H9 (cell line): Measurements from ENCODE around the gene RADX. TPM values are rescaled to one million over a fixed set of nuclear protein-coding genes. Genes with fewer than 3 reads are reported as not detected.

Experiments
- DNase-seq: peaks from one replicate; pipeline ENCODE4 v3.0.0-alpha.2; 2017
- H2AFZ ChIP-seq: one replicate; pipeline ENCODE4 v1.6.1; 2013; ENCODE audit warnings: mild to moderate bottlenecking, low read length, control low read depth, moderate library complexity
- H2AK5ac ChIP-seq: 2 replicates; pipeline ENCODE4 v1.6.1; 2013; ENCODE audit warnings: low read length, control low read depth, mixed read lengths; ENCODE audit not compliant: insufficient read length
- H2BK120ac ChIP-seq: one replicate; pipeline ENCODE4 v1.6.1; 2013; ENCODE audit warnings: low read depth, mild to moderate bottlenecking, low read length, control low read depth, inconsistent platforms; ENCODE audit not compliant: poor library complexity, severe bottlenecking
- H2BK12ac ChIP-seq: 2 replicates; pipeline ENCODE4 v1.6.1; 2013; ENCODE audit warnings: low read length, control low read depth, mixed read lengths, low read depth; ENCODE audit not compliant: insufficient read length
- H2BK15ac ChIP-seq: 2 replicates; pipeline ENCODE4 v1.6.1; 2013; ENCODE audit warnings: low read depth, low read length, control low read depth
- H2BK20ac ChIP-seq: one replicate; pipeline ENCODE4 v1.6.1; 2013; ENCODE audit warnings: low read depth, mild to moderate bottlenecking, low read length, control low read depth, inconsistent platforms; ENCODE audit not compliant: poor library complexity, severe bottlenecking
- H2BK5ac ChIP-seq: 2 replicates; pipeline ENCODE4 v1.6.1; 2013; ENCODE audit warnings: low read length, control low read depth, mixed read lengths; ENCODE audit not compliant: insufficient read length
- H3K14ac ChIP-seq: 2 replicates; pipeline ENCODE4 v1.6.1; 2013; ENCODE audit warnings: low read length, control low read depth; ENCODE audit not compliant: insufficient read depth
- H3K18ac ChIP-seq: 2 replicates; pipeline ENCODE4 v1.6.1; 2013; ENCODE audit warnings: low read depth, mild to moderate bottlenecking, mixed read lengths, low read length, control low read depth; ENCODE audit not compliant: insufficient read length
- H3K23ac ChIP-seq: 2 replicates; pipeline ENCODE4 v1.6.1; 2013; ENCODE audit warnings: low read length, control low read depth, mixed read lengths, low read depth; ENCODE audit not compliant: insufficient read length
- H3K23me2 ChIP-seq: 2 replicates; pipeline ENCODE4 v1.6.1; 2013; ENCODE audit warnings: low read depth, mild to moderate bottlenecking, mixed read lengths, low read length, control low read depth; ENCODE audit not compliant: insufficient read length, poor library complexity, severe bottlenecking
- H3K27ac ChIP-seq: 2 replicates; pipeline ENCODE4 v1.5.1; 2013; ENCODE audit warnings: low read length, control low read depth, mixed read lengths, low read depth; ENCODE audit not compliant: insufficient read length
- H3K27me3 ChIP-seq: 2 replicates; pipeline ENCODE4 v1.6.1; 2013; ENCODE audit warnings: low read length, control low read depth, inconsistent platforms; ENCODE audit not compliant: insufficient read depth
- H3K4ac ChIP-seq: 2 replicates; pipeline ENCODE4 v1.6.1; 2013; ENCODE audit warnings: low read depth, mild to moderate bottlenecking, control low read depth, inconsistent platforms, low read length, moderate library complexity
- H3K4me1 ChIP-seq: 2 replicates; pipeline ENCODE4 v1.6.1; 2013; ENCODE audit warnings: low read length, control low read depth, inconsistent platforms; ENCODE audit not compliant: insufficient read depth
- H3K4me2 ChIP-seq: 2 replicates; pipeline ENCODE4 v1.6.1; 2013; ENCODE audit warnings: low read length, control low read depth, mixed read lengths; ENCODE audit not compliant: insufficient read length, insufficient read depth
- H3K56ac ChIP-seq: 2 replicates; pipeline ENCODE4 v1.6.1; 2013; ENCODE audit warnings: low read depth, mild to moderate bottlenecking, mixed read lengths, low read length, control low read depth; ENCODE audit not compliant: insufficient read length
- H3K79me1 ChIP-seq: 2 replicates; pipeline ENCODE4 v1.6.1; 2013; ENCODE audit warnings: low read depth, mild to moderate bottlenecking, moderate library complexity, low read length, control low read depth, inconsistent platforms; ENCODE audit not compliant: insufficient read depth, poor library complexity, severe bottlenecking
- H3K79me2 ChIP-seq: 2 replicates; pipeline ENCODE4 v1.6.1; 2013; ENCODE audit warnings: low read length, control low read depth, inconsistent platforms; ENCODE audit not compliant: insufficient read depth
- H3K9ac ChIP-seq: 2 replicates; pipeline ENCODE4 v1.6.1; 2013; ENCODE audit warnings: low read length, control low read depth, mixed read lengths; ENCODE audit not compliant: insufficient read length; ENCODE audit errors: extremely low read depth
- H3K9me3 ChIP-seq: one replicate; pipeline ENCODE4 v1.6.1; 2013; ENCODE audit warnings: low read depth, low read length, inconsistent platforms; ENCODE audit not compliant: control insufficient read depth
- H3T11ph ChIP-seq: one replicate; pipeline ENCODE4 v1.6.1; 2013; ENCODE audit warnings: mild to moderate bottlenecking, low read length, control low read depth, inconsistent platforms
- H4K20me1 ChIP-seq: one replicate; pipeline ENCODE4 v1.6.1; 2013; ENCODE audit not compliant: control insufficient read depth, insufficient read length, insufficient read depth
- H4K5ac ChIP-seq: 2 replicates; pipeline ENCODE4 v1.6.1; 2013; ENCODE audit warnings: low read depth, mild to moderate bottlenecking, mixed read lengths, low read length, control low read depth; ENCODE audit not compliant: insufficient read length
- H4K8ac ChIP-seq: replicated peaks from 2 replicates; pipeline ENCODE4 v1.6.1; 2013; ENCODE audit warnings: low read length, control low read depth, mixed read lengths, low read depth; ENCODE audit not compliant: insufficient read length
- H4K91ac ChIP-seq: 2 replicates; pipeline ENCODE4 v1.6.1; 2013; ENCODE audit warnings: low read depth, mild to moderate bottlenecking, moderate library complexity, mixed read lengths, low read length, control low read depth; ENCODE audit not compliant: insufficient read length
- H3K27ac Mint-ChIP-seq, 3 experiments: 2 replicates in 2 of 3; 3 replicates in 1 of 3; pipeline ENCODE4 v1.8.0; 2020 to 2021; ENCODE audit warnings: mixed read lengths in 3 of 3, mild to moderate bottlenecking in 1 of 3, moderate library complexity in 1 of 3
- H3K27me3 Mint-ChIP-seq: 2 replicates; pipeline ENCODE4 v1.8.0; 2021; ENCODE audit warnings: low read depth, mild to moderate bottlenecking, moderate library complexity, mixed read lengths
- H3K36me3 Mint-ChIP-seq, 3 experiments: 2 replicates in 2 of 3; 3 replicates in 1 of 3; pipeline ENCODE4 v1.8.0; 2020 to 2021; ENCODE audit warnings: low read depth in 3 of 3, mixed read lengths in 3 of 3; ENCODE audit not compliant: insufficient read depth in 1 of 3
- H3K4me1 Mint-ChIP-seq, 2 experiments: 2 replicates each; pipeline ENCODE4 v1.8.0; 2020; ENCODE audit warnings: mixed read lengths in 2 of 2
- H3K4me3 Mint-ChIP-seq, 2 experiments: 2 replicates in 1 of 2; 3 replicates in 1 of 2; pipeline ENCODE4 v1.8.0; 2020 to 2021; ENCODE audit warnings: mild to moderate bottlenecking in 2 of 2, mixed read lengths in 2 of 2, moderate library complexity in 1 of 2
- H3K9me3 Mint-ChIP-seq, 2 experiments: 2 replicates in 1 of 2; 3 replicates in 1 of 2; pipeline ENCODE4 v1.8.0; 2020; ENCODE audit warnings: mild to moderate bottlenecking in 2 of 2, mixed read lengths in 2 of 2, moderate library complexity in 1 of 2
- WGBS: extraction: QIAGEN DNeasy Blood & Tissue Kit; methylation state at CpG from one replicate; pipeline ENCODE4 v1.1.7; 2013; ENCODE audit warnings: missing lambda C conversion rate, low lambda C conversion rate, mixed read lengths; ENCODE audit not compliant: insufficient read length; ENCODE audit errors: extremely low coverage; 5-methylcytosine and 5-hydroxymethylcytosine counted together
- total RNA-seq: library from RNA; stranded (reverse); gene quantifications from 2 replicates; pipeline ENCODE4 v1.2.1, GENCODE V29; 2021
- TF ChIP-seq, protein P1 (sequence below): fragments of 200-600 bp; sonication (generic); conservative IDR thresholded peaks from 3 replicates; pipeline ENCODE4 v1.8.0; 2021; ENCODE audit warnings: antibody characterized with exemption, mild to moderate bottlenecking

RADX gene
- total RNA-seq, 1 experiment from 2014 or later: 1.5 TPM

DNA sequence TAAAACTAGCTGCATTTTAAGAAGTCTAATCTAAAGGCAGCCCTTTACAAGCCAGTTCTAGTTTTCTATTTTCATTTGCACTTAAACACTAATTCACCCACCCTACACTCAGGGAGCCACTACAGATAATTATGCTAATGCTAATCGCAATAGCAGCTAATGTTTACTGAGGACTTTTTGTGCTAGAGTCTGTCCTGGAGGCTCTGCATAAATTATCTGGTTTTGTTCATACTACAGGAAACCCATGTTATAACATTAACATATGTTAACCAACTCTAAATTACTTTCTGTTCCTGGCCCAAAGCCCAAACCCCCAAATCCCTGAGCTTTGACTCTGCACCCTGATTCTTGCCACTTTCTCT lies 480 bp upstream of the RADX start:
- WGBS: no CpG with 5 or more reads among the region's 1 CpG
- peak overlapping the region; percentile 93 for H3K4me2 ChIP-seq

More for the DNA sequence above, 480 bp upstream of the RADX start:
- TF ChIP-seq, protein P1, sequence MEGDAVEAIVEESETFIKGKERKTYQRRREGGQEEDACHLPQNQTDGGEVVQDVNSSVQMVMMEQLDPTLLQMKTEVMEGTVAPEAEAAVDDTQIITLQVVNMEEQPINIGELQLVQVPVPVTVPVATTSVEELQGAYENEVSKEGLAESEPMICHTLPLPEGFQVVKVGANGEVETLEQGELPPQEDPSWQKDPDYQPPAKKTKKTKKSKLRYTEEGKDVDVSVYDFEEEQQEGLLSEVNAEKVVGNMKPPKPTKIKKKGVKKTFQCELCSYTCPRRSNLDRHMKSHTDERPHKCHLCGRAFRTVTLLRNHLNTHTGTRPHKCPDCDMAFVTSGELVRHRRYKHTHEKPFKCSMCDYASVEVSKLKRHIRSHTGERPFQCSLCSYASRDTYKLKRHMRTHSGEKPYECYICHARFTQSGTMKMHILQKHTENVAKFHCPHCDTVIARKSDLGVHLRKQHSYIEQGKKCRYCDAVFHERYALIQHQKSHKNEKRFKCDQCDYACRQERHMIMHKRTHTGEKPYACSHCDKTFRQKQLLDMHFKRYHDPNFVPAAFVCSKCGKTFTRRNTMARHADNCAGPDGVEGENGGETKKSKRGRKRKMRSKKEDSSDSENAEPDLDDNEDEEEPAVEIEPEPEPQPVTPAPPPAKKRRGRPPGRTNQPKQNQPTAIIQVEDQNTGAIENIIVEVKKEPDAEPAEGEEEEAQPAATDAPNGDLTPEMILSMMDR: no peak
- Mint-ChIP-seq H3K27ac (no peak overlapping the region), H3K4me1 (peaks cover 10 to 17% of the 10 kb centered on the region in 2 experiments), H3K27me3 (peaks cover 28% of the 10 kb centered on the region), H3K9me3 (peaks cover 0 to 59% of the 10 kb centered on the region in 2 experiments; a peak in 2 of 5 replicates), H3K36me3 (no peaks in the 10 kb centered on the region), H3K4me3 (peak overlapping the region; percentile 79 to 93)
- Histone ChIP-seq H3K79me1 (no peaks in the 10 kb centered on the region), H4K8ac (no peak overlapping the region), H3K79me2 (no peaks in the 10 kb centered on the region), H4K91ac (no peak overlapping the region), H2BK5ac (no peak overlapping the region), H3K27ac (no peak overlapping the region), H3K27me3 (no peaks in the 10 kb centered on the region), H2BK12ac (no peak overlapping the region), H3K4ac (no peak overlapping the region), H2BK120ac (no peak overlapping the region), H2BK20ac (no peak overlapping the region), H2AK5ac (no peak overlapping the region), H3K23ac (no peak overlapping the region), H2BK15ac (no peak overlapping the region), H3K23me2 (peaks cover 4% of the 10 kb centered on the region), H4K20me1 (no peaks in the 10 kb centered on the region), H3K4me1 (no peaks in the 10 kb centered on the region), H3K9ac (no peak overlapping the region), H4K5ac (no peak overlapping the region), H2AFZ (no peak overlapping the region), H3K56ac (no peak overlapping the region), H3T11ph (no peak overlapping the region), H3K14ac (no peak overlapping the region), H3K18ac (no peak overlapping the region), H3K9me3 (no peaks in the 10 kb centered on the region)
- DNase-seq: no peak
